ENCODE results near the gene OMP.

GRCh38 chr11:77053217-77054015 is 49.2 kb upstream of the OMP start:
- TF ChIP-seq ZNF746 (CRISPR knock-in tag; IDR thresholded peaks at IDR 0.05) (no peak), FOSL2 (CRISPR knock-in tag; IDR thresholded peaks at IDR 0.05) (no peak), ZNF704 (CRISPR knock-in tag; IDR thresholded peaks at IDR 0.05; ENCODE audit: borderline replicate concordance) (no peak), FOSL1 (CRISPR knock-in tag; IDR thresholded peaks at IDR 0.05; ENCODE audit: borderline replicate concordance) (no peak), ATF3 (CRISPR knock-in tag; IDR thresholded peaks at IDR 0.05) (no peak)

All from HepG2 (cell line).